Measurements from ENCODE around the gene TRIM37. TPM values are rescaled to one million over a fixed set of nuclear protein-coding genes. Genes with fewer than 3 reads are reported as not detected.
"Not testable (repeated sequence)": the region's sequence is repeated elsewhere in the genome, so short reads cannot be mapped to it uniquely, and the experiment has no call there.

The TRIM37 gene
- total RNA-seq, 1 donor: 14.5 TPM

- no peak for DNase-seq (ENCODE audit: low read depth in 2 of 3, low spot score in 2 of 3)
These were observed 15.3 kb upstream of the TRIM37 start for GRCh38 chr17:59121901-59122480.

DNA sequence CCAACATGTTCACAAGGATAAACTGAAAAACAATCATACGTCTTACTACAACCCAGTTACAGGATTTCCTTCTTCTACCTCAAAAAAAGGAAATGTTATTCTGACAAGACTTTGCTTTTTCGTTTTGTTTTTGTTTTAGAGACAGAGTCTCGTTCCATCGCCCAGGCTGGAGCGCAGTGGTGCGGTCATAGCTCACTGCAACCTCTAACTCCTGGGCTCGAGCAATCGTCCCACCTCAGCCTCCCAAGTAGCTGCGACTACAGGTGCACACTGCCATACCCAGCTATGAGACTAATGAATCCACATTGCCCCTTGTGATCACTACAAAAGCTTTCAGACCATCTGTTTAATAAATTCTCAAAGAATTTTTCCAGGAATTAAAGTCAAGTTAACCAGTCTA, 8.8 kb upstream of the TRIM37 start:
- DNase-seq (ENCODE audit: low read depth in 2 of 3, low spot score in 2 of 3): no peak

DNA sequence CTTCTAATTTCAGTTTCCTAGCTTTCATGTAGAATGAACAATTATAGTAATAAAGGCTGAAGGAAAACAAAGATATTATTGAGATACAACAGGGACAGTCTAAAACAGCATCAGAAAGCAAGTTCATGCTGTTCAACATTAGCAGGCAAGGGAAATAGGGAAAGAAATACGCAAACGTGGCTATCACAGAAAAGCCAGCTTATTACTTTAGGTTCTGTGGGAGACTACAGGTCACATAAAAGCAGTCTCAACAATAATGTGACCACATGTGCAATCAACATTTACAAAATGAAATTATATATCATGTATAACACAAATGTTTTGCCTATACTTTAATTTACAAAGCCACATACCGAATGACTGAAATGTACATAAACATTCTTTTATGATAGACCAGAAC, 4.9 kb upstream of the TRIM37 start:
- no peak for DNase-seq (ENCODE audit: low read depth in 2 of 3, low spot score in 2 of 3)

- DNase-seq (ENCODE audit: low read depth in 2 of 3, low spot score in 2 of 3): no peak
These were observed 4.3 kb upstream of the TRIM37 start for GRCh38 chr17:59110973-59111372.

- DNase-seq (ENCODE audit: low read depth in 2 of 3, low spot score in 2 of 3): no peak
These were observed 1.9 kb upstream of the TRIM37 start for GRCh38 chr17:59108400-59109102.

DNA sequence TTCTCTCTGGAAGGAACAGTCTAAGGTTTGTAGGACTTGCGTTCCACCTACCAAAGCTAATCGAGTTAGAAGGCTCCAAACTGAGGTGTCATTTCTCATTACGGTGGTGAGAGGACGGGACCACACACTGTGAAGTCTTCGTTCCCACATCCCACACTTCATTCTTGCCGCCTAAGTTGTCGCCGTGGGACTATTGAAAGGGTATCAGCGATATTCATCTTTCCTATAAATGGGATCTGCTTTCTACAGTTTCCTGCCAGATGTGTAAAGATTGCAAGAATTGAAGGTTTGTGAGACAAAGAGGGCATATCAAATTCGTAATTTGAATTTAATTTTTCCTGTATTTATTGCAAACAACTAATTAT, 608 bp upstream of the TRIM37 start:
- no peak for DNase-seq (ENCODE audit: low read depth in 2 of 3, low spot score in 2 of 3)

GRCh38 chr17:59105852-59106462, 723 bp downstream of the TRIM37 start:
- DNase-seq (ENCODE audit: low read depth in 2 of 3, low spot score in 2 of 3): peak; percentile 38 to 80 (median 68)

- no peak for DNase-seq (ENCODE audit: low read depth in 2 of 3, low spot score in 2 of 3)
These were observed 5.5 kb downstream of the TRIM37 start for GRCh38 chr17:59101178-59101577.

- no peak for DNase-seq (ENCODE audit: low read depth in 2 of 3, low spot score in 2 of 3)
These were observed 8.8 kb downstream of the TRIM37 start for GRCh38 chr17:59097876-59098275.

DNA sequence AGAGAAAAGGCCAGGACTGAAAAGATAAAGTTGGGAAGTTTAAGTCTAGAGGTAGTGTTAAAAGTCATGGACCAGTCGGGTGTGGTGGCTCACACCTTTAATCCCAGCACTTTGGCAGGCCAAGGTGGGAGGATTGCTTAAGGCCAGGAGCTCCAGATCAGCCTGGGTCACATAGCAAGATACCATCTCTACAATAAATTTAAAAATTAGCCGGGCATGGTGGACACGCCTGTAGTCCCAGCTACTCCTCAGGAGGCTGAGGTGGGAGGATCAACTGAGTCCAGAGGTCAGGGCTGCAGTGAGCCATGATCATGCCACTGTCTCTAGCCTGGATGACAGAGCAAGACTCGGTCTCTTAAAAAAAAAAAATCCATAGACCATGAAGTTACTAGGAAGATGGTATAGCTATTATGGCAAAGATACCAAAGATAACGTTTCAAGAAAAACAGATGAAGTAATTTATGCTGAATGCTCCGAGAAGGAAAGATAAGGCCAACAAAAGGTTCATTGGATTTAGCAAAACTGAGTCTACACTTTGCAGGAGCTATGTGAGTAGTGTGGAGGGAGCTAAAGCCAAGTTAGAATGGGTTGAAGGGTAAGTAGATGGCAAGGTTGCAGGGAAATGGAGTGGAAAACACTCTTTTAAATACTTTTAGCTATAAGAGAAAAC, 11.7 kb downstream of the TRIM37 start:
- DNase-seq (ENCODE audit: low read depth in 2 of 3, low spot score in 2 of 3): no peak

DNA sequence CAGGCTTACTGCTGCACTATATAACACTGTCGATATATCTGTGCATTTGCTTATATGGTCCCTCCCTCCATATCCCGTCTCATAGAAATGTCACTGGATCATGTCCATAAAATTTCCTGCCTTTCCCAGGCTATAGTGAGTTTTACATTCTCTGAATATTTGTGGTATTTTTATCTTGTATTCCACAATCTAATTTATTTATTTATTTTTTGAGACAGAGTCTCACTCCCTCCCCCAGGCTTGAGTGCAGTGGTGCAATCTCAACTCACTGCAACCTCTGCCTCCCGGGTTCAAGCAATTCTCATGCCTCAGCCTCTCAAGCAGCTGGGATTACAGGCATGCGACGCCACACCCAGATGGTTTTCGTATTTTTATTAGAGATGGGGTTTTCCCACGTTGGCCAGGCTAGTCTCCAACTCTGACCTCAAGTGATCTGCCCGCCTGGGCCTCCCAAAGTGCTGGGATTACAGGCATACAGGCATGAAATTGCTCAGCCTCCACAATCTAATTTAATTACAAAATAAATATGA, 12.9 kb downstream of the TRIM37 start:
- no peak for DNase-seq (ENCODE audit: low read depth in 2 of 3, low spot score in 2 of 3)

DNA sequence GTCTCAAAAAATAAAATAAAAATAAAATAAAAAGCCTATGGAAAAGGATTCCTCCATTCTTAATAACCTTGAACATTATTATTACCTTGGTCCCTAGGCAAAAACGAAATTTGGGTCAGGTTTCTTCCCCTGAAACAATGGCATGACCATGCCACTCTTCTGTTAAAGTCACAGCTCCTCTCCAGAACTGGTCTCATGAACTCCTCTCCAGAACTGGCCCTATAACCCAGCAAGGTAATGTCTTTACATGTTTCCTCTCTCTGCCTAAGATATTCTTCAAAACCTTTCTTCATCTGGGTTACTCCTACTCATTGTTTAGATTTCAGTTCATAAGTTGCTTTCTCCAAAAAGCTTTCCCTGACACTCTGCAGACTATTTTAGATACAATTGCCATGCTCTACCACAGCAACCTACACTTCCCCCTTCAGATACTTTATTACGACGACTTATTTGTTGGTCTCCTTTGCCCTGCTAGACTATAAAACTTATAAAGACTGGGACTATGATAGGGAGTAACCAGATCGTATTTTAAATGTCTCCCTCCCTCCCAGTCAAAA, 13.5 kb downstream of the TRIM37 start:
- DNase-seq (ENCODE audit: low read depth in 2 of 3, low spot score in 2 of 3): no peak

GRCh38 chr17:59090593-59090992, 16.1 kb downstream of the TRIM37 start:
- not testable (repeated sequence) for DNase-seq (ENCODE audit: low read depth in 2 of 3, low spot score in 2 of 3)

DNA sequence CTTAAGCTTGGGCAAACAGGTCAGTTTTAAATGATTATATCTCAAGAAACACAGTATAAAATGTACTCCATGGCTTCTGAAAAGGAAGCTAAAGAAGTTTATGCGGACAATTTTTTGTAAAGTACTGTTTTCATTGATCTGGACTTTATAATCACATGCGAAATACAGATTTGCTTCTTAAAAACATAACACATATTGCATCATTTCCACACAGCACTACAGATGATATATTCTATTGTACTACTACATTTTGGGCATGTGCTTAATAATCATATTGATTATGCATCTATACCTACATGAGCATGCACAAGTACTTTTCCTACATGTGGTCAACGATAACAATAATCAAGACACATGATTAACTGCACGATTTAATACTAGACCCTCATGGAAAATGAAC, 22.5 kb downstream of the TRIM37 start:
- no peak for DNase-seq (ENCODE audit: low read depth in 2 of 3, low spot score in 2 of 3)

GRCh38 chr17:59074494-59074893, 32.2 kb downstream of the TRIM37 start:
- DNase-seq (ENCODE audit: low read depth in 2 of 3, low spot score in 2 of 3): no peak

DNA sequence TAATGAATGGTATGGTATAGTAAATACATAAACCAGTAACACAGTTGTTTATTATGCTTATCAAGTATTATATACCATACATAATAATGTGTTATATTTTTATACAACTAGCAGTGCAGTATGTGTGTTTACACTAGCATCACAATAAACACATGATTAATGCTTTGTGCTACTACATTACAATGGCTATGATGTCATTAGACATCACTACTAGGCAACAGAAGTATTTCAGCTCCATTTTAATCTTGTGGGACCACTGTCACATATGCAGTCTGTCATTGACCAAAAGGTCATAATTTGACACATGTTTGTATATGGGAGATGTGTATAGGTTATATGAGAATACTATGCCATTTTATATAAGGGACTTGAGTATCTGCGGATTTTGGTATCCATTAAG, 32.7 kb downstream of the TRIM37 start:
- no peak for DNase-seq (ENCODE audit: low read depth in 2 of 3, low spot score in 2 of 3)

GRCh38 chr17:59069856-59070255, 36.8 kb downstream of the TRIM37 start:
- DNase-seq (ENCODE audit: low read depth in 2 of 3, low spot score in 2 of 3): no peak

DNA sequence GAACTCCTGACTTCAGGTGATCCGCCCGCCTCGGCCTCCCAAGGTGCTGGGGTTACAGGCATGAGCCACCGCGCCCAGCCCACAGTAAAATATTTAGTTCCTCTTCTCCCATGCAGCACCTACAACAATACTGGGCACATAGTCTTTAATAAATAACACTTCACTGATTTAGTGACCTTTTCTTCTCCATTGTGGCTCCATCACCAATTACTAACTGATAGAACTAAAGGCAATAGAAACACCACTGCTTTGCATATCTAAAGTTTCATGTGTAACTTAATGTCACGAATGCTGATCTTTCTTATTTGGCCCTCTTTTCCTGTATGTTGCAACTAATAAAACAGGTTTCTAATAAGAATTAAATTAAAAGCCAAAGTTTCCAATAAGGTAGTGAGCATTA, 38.9 kb downstream of the TRIM37 start:
- no peak for DNase-seq (ENCODE audit: low read depth in 2 of 3, low spot score in 2 of 3)

GRCh38 chr17:59067340-59067739, 39.3 kb downstream of the TRIM37 start:
- no peak for DNase-seq (ENCODE audit: low read depth in 2 of 3, low spot score in 2 of 3)

DNA sequence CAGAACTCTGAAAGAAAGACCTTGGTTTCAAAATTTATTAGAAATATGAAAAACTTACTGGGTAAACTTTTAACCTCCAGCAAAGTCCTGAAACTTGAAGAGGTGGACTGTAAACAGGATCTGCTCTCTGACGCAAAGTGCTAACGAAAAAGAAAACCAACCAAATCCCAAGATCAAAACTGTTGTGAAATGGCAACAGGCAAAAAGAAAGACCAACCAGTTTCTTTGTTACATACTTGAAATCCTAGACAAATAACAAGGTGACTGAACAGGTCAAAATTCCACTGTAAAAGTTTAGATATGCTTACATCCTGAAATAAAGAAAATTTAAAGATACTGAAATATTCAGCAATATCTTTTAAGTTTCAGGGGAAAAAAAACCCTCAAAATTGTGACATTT, 44.2 kb downstream of the TRIM37 start:
- DNase-seq (ENCODE audit: low read depth in 2 of 3, low spot score in 2 of 3): no peak

DNA sequence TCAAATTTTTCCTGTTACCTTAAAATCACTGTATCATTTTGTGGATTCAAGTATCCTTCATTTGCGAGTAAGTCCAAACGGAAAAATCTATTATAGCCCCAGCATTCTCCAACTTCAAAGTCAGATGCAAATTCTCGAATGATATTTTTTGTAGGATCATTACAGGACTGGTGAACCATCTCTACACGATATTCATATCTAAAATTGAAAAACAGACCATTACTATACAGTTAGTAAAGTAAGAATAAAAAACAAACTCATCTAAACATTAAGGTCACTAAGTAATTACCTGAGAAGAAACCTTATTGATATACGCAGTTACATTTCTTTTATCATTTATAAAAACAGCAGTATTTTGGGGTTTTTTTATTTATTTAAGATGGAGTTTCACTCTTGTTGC, 49.8 kb downstream of the TRIM37 start:
- DNase-seq (ENCODE audit: low read depth in 2 of 3, low spot score in 2 of 3): no peak
